Measurements from ENCODE around the gene IRF2.

The IRF2 gene

DNA sequence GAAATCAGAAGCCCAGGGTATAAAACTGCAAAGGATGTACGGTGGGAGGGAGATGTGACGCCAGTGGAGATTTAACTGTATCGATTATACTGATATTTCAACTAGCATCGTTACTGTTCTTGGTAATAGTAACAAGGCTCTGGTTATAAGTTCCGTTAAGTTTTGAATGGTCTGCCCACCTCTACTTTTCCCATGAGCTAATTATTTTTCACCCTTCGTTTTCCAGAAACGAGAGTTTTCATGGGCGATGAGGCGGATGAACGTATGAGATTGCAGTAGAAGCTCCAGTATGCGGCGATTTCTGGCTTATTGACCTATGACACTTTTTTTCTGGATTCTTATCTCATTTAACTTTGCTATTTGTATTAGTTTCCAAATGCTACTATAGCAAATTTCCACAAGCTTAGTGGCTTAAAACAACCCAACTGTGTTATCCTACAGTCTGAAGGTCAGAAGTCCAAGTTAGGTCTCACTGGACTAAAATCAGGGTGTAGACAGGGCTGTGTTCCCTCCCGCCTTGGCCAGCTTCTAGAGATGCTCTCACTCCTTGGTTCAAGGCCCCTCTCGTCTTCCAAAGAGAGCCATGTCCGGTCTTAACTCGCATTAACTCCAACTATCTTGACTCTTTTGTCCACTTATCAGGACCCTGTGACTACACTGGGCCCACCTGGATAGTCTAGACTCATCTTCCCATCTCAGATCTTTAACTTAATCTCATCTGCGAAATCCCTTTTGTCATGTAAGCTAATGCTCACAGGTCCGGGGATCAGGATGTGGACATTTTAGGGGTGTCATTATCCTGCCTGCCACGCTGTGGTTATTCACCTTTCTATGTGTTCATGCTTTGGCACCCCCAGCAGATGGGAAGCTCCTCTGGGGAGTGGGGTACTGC lies 122.5 kb downstream of the IRF2 start:
- H3K27me3 ChIP-seq (replicated peaks; ENCODE audit: control insufficient read depth, insufficient read depth, low read length): no peaks in the 10 kb centered on the region
- DNase-seq (ENCODE audit: extremely low read depth, insufficient read length): no peak
- TF ChIP-seq, protein P1, sequence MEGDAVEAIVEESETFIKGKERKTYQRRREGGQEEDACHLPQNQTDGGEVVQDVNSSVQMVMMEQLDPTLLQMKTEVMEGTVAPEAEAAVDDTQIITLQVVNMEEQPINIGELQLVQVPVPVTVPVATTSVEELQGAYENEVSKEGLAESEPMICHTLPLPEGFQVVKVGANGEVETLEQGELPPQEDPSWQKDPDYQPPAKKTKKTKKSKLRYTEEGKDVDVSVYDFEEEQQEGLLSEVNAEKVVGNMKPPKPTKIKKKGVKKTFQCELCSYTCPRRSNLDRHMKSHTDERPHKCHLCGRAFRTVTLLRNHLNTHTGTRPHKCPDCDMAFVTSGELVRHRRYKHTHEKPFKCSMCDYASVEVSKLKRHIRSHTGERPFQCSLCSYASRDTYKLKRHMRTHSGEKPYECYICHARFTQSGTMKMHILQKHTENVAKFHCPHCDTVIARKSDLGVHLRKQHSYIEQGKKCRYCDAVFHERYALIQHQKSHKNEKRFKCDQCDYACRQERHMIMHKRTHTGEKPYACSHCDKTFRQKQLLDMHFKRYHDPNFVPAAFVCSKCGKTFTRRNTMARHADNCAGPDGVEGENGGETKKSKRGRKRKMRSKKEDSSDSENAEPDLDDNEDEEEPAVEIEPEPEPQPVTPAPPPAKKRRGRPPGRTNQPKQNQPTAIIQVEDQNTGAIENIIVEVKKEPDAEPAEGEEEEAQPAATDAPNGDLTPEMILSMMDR (IDR thresholded peaks at IDR 0.05; ENCODE audit: insufficient read depth, low read length, poor library complexity, severe bottlenecking): no peak
- peak overlapping the region; percentile 62 for H3K4me3 ChIP-seq (replicated peaks; ENCODE audit: low read depth, low read length)
- H3K36me3 ChIP-seq (ENCODE audit: control insufficient read depth, insufficient read depth, low read length): peaks cover 4% of the 10 kb centered on the region

GRCh38 chr4:184350964-184351363 lies 123.4 kb downstream of the IRF2 start:
- TF ChIP-seq, protein P1 (IDR thresholded peaks at IDR 0.05; ENCODE audit: insufficient read depth, low read length, poor library complexity, severe bottlenecking): no peak
- H3K36me3 ChIP-seq (ENCODE audit: control insufficient read depth, insufficient read depth, low read length): peaks cover 4% of the 10 kb centered on the region
- no peak for DNase-seq (ENCODE audit: extremely low read depth, insufficient read length)
- H3K4me3 ChIP-seq (replicated peaks; ENCODE audit: low read depth, low read length): peak overlapping the region; percentile 62
- no peaks in the 10 kb centered on the region for H3K27me3 ChIP-seq (replicated peaks; ENCODE audit: control insufficient read depth, insufficient read depth, low read length)

DNA sequence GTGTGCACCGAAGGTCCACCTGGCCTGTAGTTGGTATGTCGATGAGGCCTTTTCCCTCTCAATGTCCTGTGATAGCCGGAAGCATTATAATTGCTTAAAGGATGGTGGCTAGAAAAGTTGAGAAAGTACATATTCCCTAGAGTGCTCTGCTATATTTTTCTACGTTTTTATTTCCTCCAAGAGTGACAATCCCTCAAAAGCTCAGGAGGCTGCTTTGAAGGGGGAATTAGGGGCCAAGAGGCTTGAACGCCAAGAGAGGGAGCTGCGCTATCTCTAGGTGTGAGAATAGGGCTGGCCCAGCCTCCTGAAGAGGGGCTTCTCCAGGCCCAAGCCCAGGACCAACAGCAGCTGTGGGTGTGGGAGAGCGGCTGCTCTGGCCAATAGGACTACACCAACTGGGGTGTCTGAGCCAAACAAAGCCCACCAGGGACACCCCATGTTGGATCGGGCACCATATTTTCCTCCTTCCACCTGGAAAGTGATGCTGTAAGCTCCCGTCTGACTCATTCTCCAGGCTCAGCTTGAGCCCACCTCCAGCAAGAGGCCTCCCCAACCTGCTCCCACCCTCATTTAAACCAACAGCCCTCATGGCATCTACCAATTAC lies 124.0 kb downstream of the IRF2 start:
- peak overlapping the region; percentile 62 for H3K4me3 ChIP-seq (replicated peaks; ENCODE audit: low read depth, low read length)
- H3K27me3 ChIP-seq (replicated peaks; ENCODE audit: control insufficient read depth, insufficient read depth, low read length): no peaks in the 10 kb centered on the region
- TF ChIP-seq, protein P1 (IDR thresholded peaks at IDR 0.05; ENCODE audit: insufficient read depth, low read length, poor library complexity, severe bottlenecking): no peak
- DNase-seq (ENCODE audit: extremely low read depth, insufficient read length): no peak
- H3K36me3 ChIP-seq (ENCODE audit: control insufficient read depth, insufficient read depth, low read length): peaks cover 5% of the 10 kb centered on the region

DNA sequence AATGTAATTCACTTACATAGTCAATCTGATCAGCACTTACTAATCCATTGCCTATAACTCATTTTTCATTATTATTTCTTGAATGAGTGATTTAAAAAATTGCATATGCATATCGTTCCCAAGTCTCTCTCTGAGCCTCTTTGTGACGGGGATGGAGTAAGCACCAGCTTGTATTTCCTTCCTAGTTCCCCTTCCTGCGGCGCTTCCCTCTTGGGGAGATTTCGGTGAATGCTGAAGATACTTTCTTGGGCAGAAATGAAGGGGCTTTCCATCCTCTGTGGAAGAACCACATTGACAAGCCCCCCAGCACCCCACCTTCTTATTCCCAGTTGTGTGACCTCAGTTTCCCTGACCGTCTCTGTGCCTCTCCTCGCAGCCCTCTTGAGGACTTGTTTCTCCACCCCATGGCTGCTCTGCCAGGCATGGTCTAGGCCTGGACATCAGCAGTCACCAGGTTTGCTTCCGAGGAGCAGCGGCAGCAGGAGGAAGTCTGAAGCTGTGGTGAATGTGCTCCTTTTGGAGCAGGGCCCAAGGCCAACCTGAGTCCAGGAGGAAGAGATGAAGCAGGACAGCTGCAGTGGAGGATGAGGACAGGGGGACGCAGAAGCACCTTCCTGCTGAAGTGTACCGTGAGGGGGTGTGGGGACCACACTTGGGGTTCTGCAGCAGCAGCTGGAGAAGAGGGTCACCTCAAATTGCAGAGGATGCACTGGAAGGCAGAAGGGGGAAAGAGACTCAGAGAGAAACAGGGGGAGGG lies 124.9 kb downstream of the IRF2 start:
- DNase-seq (ENCODE audit: extremely low read depth, insufficient read length): no peak
- Histone ChIP-seq H3K36me3 (ENCODE audit: control insufficient read depth, insufficient read depth, low read length) (peaks cover 6% of the 10 kb centered on the region), H3K4me3 (replicated peaks; ENCODE audit: low read depth, low read length) (peak overlapping the region; percentile 7; the same call in 1 of the 2 replicates), H3K27me3 (replicated peaks; ENCODE audit: control insufficient read depth, insufficient read depth, low read length) (no peaks in the 10 kb centered on the region)
- TF ChIP-seq, protein P1 (IDR thresholded peaks at IDR 0.05; ENCODE audit: insufficient read depth, low read length, poor library complexity, severe bottlenecking): no peak

GRCh38 chr4:184348311-184349233 lies 125.8 kb downstream of the IRF2 start:
- Histone ChIP-seq H3K36me3 (ENCODE audit: control insufficient read depth, insufficient read depth, low read length) (peaks cover 6% of the 10 kb centered on the region), H3K27me3 (replicated peaks; ENCODE audit: control insufficient read depth, insufficient read depth, low read length) (no peaks in the 10 kb centered on the region), H3K4me3 (replicated peaks; ENCODE audit: low read depth, low read length) (peak overlapping the region; percentile 23)
- no peak for DNase-seq (ENCODE audit: extremely low read depth, insufficient read length)
- TF ChIP-seq, protein P1 (IDR thresholded peaks at IDR 0.05; ENCODE audit: insufficient read depth, low read length, poor library complexity, severe bottlenecking): no peak

All from GM06990 (cell line).